Gastrocnemius medialis (tissue), 4 donors: ENCODE measurements around the gene NOP9.

ENCODE experiments used
- POLR2A ChIP-seq, 2 donors: fragments of 450-650 bp; IDR thresholded peaks; one replicate each; pipeline ENCODE4 v1.6.1; 2017; ENCODE audit warnings: antibody characterized with exemption in 2 of 2, mild to moderate bottlenecking in 2 of 2, moderate library complexity in 2 of 2
- TF ChIP-seq, protein P1 (sequence below), 5 experiments: fragments of 450-650 bp in 3 of 5; fragments of 200-600 bp in 2 of 5; sonication (generic) in 2 of 5; IDR thresholded peaks in 4 of 5; conservative IDR thresholded peaks in 1 of 5; 1 replicate in 4 of 5; 2 replicates in 1 of 5; pipeline ENCODE4 v1.5.1; 2016 to 2019; ENCODE audit warnings: antibody characterized with exemption in 5 of 5, mild to moderate bottlenecking in 3 of 5, moderate library complexity in 3 of 5

DNA sequence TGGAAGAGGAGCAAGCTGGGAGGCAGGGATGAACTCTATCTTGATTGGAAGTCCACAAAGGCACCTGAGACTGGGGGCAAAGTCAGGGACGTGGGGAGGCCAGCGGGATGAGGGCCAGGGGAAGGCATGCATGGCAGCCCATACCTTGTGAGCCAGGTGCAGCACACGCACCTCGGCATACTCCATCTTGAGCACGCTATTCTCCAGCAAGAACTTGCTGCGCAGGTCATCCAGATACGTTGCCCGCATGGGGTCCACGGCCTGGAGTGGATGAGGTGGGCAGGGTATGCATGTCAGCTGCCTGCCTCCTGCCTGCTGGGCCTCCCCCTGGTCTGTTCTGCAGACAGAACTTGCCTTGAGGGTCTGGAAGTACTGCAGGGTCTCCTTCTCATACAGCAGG, 32.1 kb upstream of the NOP9 start:
- TF ChIP-seq, protein P1, sequence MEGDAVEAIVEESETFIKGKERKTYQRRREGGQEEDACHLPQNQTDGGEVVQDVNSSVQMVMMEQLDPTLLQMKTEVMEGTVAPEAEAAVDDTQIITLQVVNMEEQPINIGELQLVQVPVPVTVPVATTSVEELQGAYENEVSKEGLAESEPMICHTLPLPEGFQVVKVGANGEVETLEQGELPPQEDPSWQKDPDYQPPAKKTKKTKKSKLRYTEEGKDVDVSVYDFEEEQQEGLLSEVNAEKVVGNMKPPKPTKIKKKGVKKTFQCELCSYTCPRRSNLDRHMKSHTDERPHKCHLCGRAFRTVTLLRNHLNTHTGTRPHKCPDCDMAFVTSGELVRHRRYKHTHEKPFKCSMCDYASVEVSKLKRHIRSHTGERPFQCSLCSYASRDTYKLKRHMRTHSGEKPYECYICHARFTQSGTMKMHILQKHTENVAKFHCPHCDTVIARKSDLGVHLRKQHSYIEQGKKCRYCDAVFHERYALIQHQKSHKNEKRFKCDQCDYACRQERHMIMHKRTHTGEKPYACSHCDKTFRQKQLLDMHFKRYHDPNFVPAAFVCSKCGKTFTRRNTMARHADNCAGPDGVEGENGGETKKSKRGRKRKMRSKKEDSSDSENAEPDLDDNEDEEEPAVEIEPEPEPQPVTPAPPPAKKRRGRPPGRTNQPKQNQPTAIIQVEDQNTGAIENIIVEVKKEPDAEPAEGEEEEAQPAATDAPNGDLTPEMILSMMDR (IDR thresholded peaks at IDR 0.05 in 4 of 5, conservative IDR thresholded peaks at IDR 0.05 in 1 of 5): no peak
- no peak for TF ChIP-seq POLR2A (IDR thresholded peaks at IDR 0.05)
